Gastroesophageal sphincter (tissue), 4 donors: Measurements from ENCODE around the gene ARHGEF17. TPM values are rescaled to one million over a fixed set of nuclear protein-coding genes. Genes with fewer than 3 reads are reported as not detected.

Experiments used
- ATAC-seq: fragments of 150-250 bp; one replicate; pipeline ENCODE4 v1.9.1; 2016; ENCODE audit warnings: mild to moderate bottlenecking, moderate library complexity
- H3K27ac ChIP-seq, 4 donors: fragments of 200-600 bp; sonication (generic) in 3 of 4; 1 replicate in 3 of 4; 2 replicates in 1 of 4; pipeline ENCODE4 v1.5.1; 2016 to 2019
- H3K27me3 ChIP-seq: fragments of 200-600 bp; sonication (generic); one replicate; pipeline ENCODE4 v1.5.1; 2019
- H3K36me3 ChIP-seq, 2 donors: fragments of 200-600 bp; sonication (generic); one replicate each; pipeline ENCODE4 v1.5.1; 2019; ENCODE audit warnings: control low read depth in 1 of 2
- H3K4me1 ChIP-seq, 3 donors: fragments of 200-600 bp; sonication (generic); 1 replicate in 2 of 3; 2 replicates in 1 of 3; pipeline ENCODE4 v1.5.1; 2016 to 2019; ENCODE audit warnings: control low read depth in 2 of 3
- H3K4me3 ChIP-seq, 2 donors: fragments of 200-600 bp; sonication (generic); one replicate each; pipeline ENCODE4 v1.5.1; 2019; ENCODE audit warnings: mild to moderate bottlenecking in 1 of 2, moderate library complexity in 1 of 2
- H3K9me3 ChIP-seq, 3 donors: fragments of 200-600 bp; sonication (generic); one replicate each; pipeline ENCODE4 v1.5.1; 2017 to 2019; ENCODE audit warnings: control low read depth in 2 of 3
- CTCF ChIP-seq, 4 experiments: fragments of 200-600 bp in 2 of 4; fragments of 450-650 bp in 2 of 4; sonication (generic) in 1 of 4; IDR thresholded peaks; one replicate each; pipeline ENCODE4 v1.5.1; 2017 to 2019; ENCODE audit warnings: antibody characterized with exemption in 4 of 4, mild to moderate bottlenecking in 2 of 4, moderate library complexity in 2 of 4
- EP300 ChIP-seq: sonication (generic); formaldehyde crosslinking; IDR thresholded peaks from one replicate; pipeline ENCODE4 v1.6.1; 2017; ENCODE audit warnings: antibody characterized with exemption, mild to moderate bottlenecking
- POLR2A ChIP-seq, 2 donors: fragments of 450-650 bp; IDR thresholded peaks; one replicate each; pipeline ENCODE4 v1.6.1; 2017; ENCODE audit warnings: antibody characterized with exemption in 2 of 2, mild to moderate bottlenecking in 2 of 2, moderate library complexity in 1 of 2
- POLR2AphosphoS5 ChIP-seq: sonication (generic); formaldehyde crosslinking; IDR thresholded peaks from one replicate; pipeline ENCODE4 v1.6.1; 2017; ENCODE audit warnings: antibody characterized with exemption
- whole genome bisulfite sequencing, 2 donors: methylation state at CpG; one replicate each; pipeline ENCODE4 v1.1.5; 2018; ENCODE audit warnings: low coverage in 1 of 2; 5-methylcytosine and 5-hydroxymethylcytosine counted together
- total RNA-seq, 4 donors: library from RNA; depleted of rRNA; stranded (reverse); fragments of >200 nt; gene quantifications; one replicate each; pipeline ENCODE4 v1.1.0, GENCODE V29; 2016

Gene ARHGEF17
- total RNA-seq, 4 donors from 2014 or later, result 52.5 to 169 (median 84.4) TPM

GRCh38 chr11:73314117-73314961 is 6.3 kb downstream of the ARHGEF17 start:
- TF ChIP-seq POLR2AphosphoS5 (peak; percentile 36), POLR2A (IDR thresholded peaks at IDR 0.05) (no peak)
- H3K27ac ChIP-seq, result peak overlapping the region; percentile 70 to 99 (median 98)
- WGBS, 2 donors, result 0 to 60% methylated on average over 1 of the region's 11 CpGs
- peak; percentile 29 for ATAC-seq
- peaks cover 0 to 8% of the 10 kb centered on the region in 2 donors for H3K36me3 ChIP-seq
- H3K4me3 ChIP-seq, result peak overlapping the region in 1 of 2 donors; percentile 89
- H3K9me3 ChIP-seq, result no peaks in the 10 kb centered on the region
- H3K27me3 ChIP-seq, result no peaks in the 10 kb centered on the region
- H3K4me1 ChIP-seq, result peaks cover 5 to 100% (median 71%) of the 10 kb centered on the region in 3 donors

DNA sequence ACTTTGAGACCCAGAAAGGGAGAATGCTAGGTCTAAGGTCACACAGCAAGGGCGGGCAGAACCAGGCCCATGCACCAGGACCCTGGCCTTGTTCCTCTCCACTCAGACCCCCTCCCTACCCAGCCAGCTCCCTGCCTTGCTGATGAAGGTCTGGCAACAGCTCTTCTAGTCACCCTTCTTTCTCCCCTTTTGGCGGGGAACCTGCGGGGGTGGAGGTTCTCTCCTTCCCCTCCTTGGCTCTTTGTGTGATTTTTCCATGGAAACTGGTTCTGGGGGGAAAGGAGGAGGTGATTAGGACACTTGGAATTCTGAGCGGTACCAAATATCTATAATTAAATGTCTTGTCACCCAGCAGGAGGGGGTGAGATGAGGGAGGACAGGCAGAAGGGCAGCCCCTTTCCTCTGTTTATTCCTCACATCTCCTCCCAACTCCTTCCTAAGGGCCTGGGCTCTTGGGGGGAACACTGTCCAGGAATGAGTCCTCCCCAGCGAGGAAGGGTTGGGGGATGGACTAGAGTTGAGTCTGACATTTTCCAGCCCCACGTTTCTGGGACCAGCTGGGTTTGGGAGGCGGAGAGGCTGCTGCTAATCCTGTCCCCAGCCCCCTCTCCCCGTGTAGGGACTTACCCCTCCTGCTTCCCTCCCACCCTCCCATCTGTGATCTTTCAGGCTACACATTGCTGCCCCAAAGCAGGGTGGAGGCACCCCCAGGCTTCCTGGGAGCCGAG is 7.4 kb downstream of the ARHGEF17 start:
- no peak for ATAC-seq
- WGBS, 2 donors, result 7% methylated on average over 7 of the region's 9 CpGs; no CpG with 5 or more reads in 1 of the 2 donors
- Histone ChIP-seq H3K27me3 (no peaks in the 10 kb centered on the region), H3K4me3 (peak overlapping the region in 1 of 2 donors; percentile 89), H3K36me3 (peaks cover 0 to 8% of the 10 kb centered on the region in 2 donors), H3K27ac (peak overlapping the region; percentile 70 to 99 (median 98)), H3K4me1 (peaks cover 5 to 100% (median 73%) of the 10 kb centered on the region in 3 donors), H3K9me3 (no peaks in the 10 kb centered on the region)
- TF ChIP-seq CTCF (IDR thresholded peaks at IDR 0.05) (no peak), EP300 (no peak), POLR2AphosphoS5 (peak; percentile 40)

- WGBS, 2 donors, result 33 to 38% methylated on average over 1 of the region's 1 CpG
- H3K4me3 ChIP-seq, result no peak overlapping the region
- TF ChIP-seq POLR2AphosphoS5, result no peak
- TF ChIP-seq POLR2A (IDR thresholded peaks at IDR 0.05), result no peak
- no peak for TF ChIP-seq EP300
- no peak for ATAC-seq
- no peaks in the 10 kb centered on the region for H3K9me3 ChIP-seq
- peak overlapping the region; percentile 81 to 99 (median 98) for H3K27ac ChIP-seq
- peaks cover 10 to 100% (median 75%) of the 10 kb centered on the region in 3 donors for H3K4me1 ChIP-seq
- H3K36me3 ChIP-seq, result peaks cover 0 to 4% of the 10 kb centered on the region in 2 donors
- H3K27me3 ChIP-seq, result no peaks in the 10 kb centered on the region
These were observed 8.3 kb downstream of the ARHGEF17 start for GRCh38 chr11:73316422-73316821.

DNA sequence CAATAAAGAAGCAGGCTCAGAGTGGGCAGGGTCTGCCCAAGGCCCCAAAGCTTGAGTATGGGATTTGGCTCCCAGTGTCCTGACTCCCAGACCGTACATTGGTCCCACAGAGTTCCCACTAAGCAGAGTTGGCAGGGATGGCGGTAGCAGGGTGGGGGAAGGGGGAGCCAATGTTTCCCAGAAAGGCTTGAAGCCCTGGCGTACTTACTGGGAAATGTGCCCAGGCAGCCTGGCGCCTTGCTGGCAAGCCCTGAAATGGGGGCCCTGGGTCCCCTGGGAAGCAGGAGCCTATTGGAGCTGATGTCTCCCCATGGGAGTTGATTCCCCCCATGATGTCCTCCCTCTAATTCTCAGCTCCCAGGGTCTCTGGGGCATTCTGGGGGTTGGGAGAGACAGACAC is 9.3 kb downstream of the ARHGEF17 start:
- Histone ChIP-seq H3K4me1 (peaks cover 13 to 100% (median 81%) of the 10 kb centered on the region in 3 donors), H3K9me3 (no peaks in the 10 kb centered on the region), H3K27me3 (no peaks in the 10 kb centered on the region), H3K36me3 (no peaks in the 10 kb centered on the region), H3K4me3 (peak overlapping the region in 1 of 2 donors; percentile 14), H3K27ac (peak overlapping the region; percentile 81 to 99 (median 98))
- no CpG with 5 or more reads among the region's 4 CpGs for WGBS, 2 donors
- TF ChIP-seq CTCF (IDR thresholded peaks at IDR 0.05), result no peak
- peak; percentile 95 for TF ChIP-seq POLR2AphosphoS5
- ATAC-seq, result peak; percentile 52

- ATAC-seq, result peak; percentile 28
- no peak for TF ChIP-seq POLR2AphosphoS5
- TF ChIP-seq EP300, result no peak
- TF ChIP-seq POLR2A (IDR thresholded peaks at IDR 0.05), result no peak
- TF ChIP-seq CTCF (IDR thresholded peaks at IDR 0.05), result no peak
- Histone ChIP-seq H3K27me3 (no peaks in the 10 kb centered on the region), H3K36me3 (no peaks in the 10 kb centered on the region), H3K9me3 (no peaks in the 10 kb centered on the region), H3K4me1 (peaks cover 14 to 100% (median 83%) of the 10 kb centered on the region in 3 donors), H3K4me3 (no peak overlapping the region), H3K27ac (peak overlapping the region; percentile 81 to 99 (median 98))
- WGBS, 2 donors, result no CpG with 5 or more reads among the region's 3 CpGs
These were observed 9.7 kb downstream of the ARHGEF17 start for GRCh38 chr11:73317803-73318202.
